Measurements from ENCODE around the gene DNAJC5. TPM values are rescaled to one million over a fixed set of nuclear protein-coding genes. Genes with fewer than 3 reads are reported as not detected.

Gene DNAJC5
- total RNA-seq, 1 experiment from 2014 or later = 45.0 TPM

- POLR2A ChIA-PET = interaction anchor here (1.0 to 1.8 kb wide), 2 partner anchors 11 to 79 kb away, joined by 3 to 7 read pairs; partner anchors contain the start of gene TPD52L2
- intact Hi-C loops (cut with micrococcal nuclease) = no loop called here
- BruUV-seq (replicated peaks) = no TSS peak
- no peaks in the 10 kb centered on the region for H3K27me3 Mint-ChIP-seq (ENCODE audit: insufficient read depth, unreplicated experiment)
- H3K9me3 Mint-ChIP-seq (ENCODE audit: unreplicated experiment) = no peaks in the 10 kb centered on the region
- H3K27ac Mint-ChIP-seq (ENCODE audit: low read depth, unreplicated experiment) = no peak overlapping the region
- CTCF ChIA-PET = no interaction called here
- DNase-seq (ENCODE audit: unreplicated experiment) = no peak
- peaks cover 55% of the 10 kb centered on the region for H3K36me3 Mint-ChIP-seq (ENCODE audit: insufficient read depth, unreplicated experiment)
- peaks cover 6% of the 10 kb centered on the region for H3K4me1 Mint-ChIP-seq (ENCODE audit: insufficient read depth, unreplicated experiment)
- no peak for TF ChIP-seq CTCF (IDR thresholded peaks at IDR 0.05; ENCODE audit: unreplicated experiment)
- no peak overlapping the region for H3K4me3 Mint-ChIP-seq (ENCODE audit: unreplicated experiment)
Observed at GRCh38 chr20:63944078-63944941, 49.4 kb downstream of the DNAJC5 start.

GRCh38 chr20:63945031-63945658 lies 50.2 kb downstream of the DNAJC5 start:
- BruUV-seq (replicated peaks) = no TSS peak
- intact Hi-C loops (cut with micrococcal nuclease) = no loop called here
- ChIA-PET CTCF (interaction anchor here (0.6 kb wide), 1 partner anchor 635 kb away, joined by 3 read pairs; no protein-coding TSS in a partner anchor), POLR2A (interaction anchor here (1.0 kb wide), 1 partner anchor 10 kb away, joined by 4 read pairs; no protein-coding TSS in a partner anchor)
- peaks cover 57% of the 10 kb centered on the region for H3K36me3 Mint-ChIP-seq (ENCODE audit: insufficient read depth, unreplicated experiment)
- H3K27me3 Mint-ChIP-seq (ENCODE audit: insufficient read depth, unreplicated experiment) = no peaks in the 10 kb centered on the region
- no peak overlapping the region for H3K27ac Mint-ChIP-seq (ENCODE audit: low read depth, unreplicated experiment)
- no peaks in the 10 kb centered on the region for H3K9me3 Mint-ChIP-seq (ENCODE audit: unreplicated experiment)
- peaks cover 10% of the 10 kb centered on the region for H3K4me1 Mint-ChIP-seq (ENCODE audit: insufficient read depth, unreplicated experiment)
- H3K4me3 Mint-ChIP-seq (ENCODE audit: unreplicated experiment) = no peak overlapping the region
- no peak for TF ChIP-seq CTCF (IDR thresholded peaks at IDR 0.05; ENCODE audit: unreplicated experiment)
- no peak for DNase-seq (ENCODE audit: unreplicated experiment)

- POLR2A ChIA-PET = interaction anchor here (0.6 to 1.0 kb wide), 4 partner anchors 9 to 130 kb away, joined by 3 to 4 read pairs (median 3); no protein-coding TSS in a partner anchor
- H3K4me1 Mint-ChIP-seq (ENCODE audit: insufficient read depth, unreplicated experiment) = peaks cover 10% of the 10 kb centered on the region
- CTCF ChIA-PET = interaction anchor here (0.6 kb wide), 1 partner anchor 636 kb away, joined by 3 read pairs; no protein-coding TSS in a partner anchor
- DNase-seq (ENCODE audit: unreplicated experiment) = no peak
- intact Hi-C loops (cut with micrococcal nuclease) = no loop called here
- no peak for TF ChIP-seq CTCF (IDR thresholded peaks at IDR 0.05; ENCODE audit: unreplicated experiment)
- no peaks in the 10 kb centered on the region for H3K9me3 Mint-ChIP-seq (ENCODE audit: unreplicated experiment)
- peaks cover 57% of the 10 kb centered on the region for H3K36me3 Mint-ChIP-seq (ENCODE audit: insufficient read depth, unreplicated experiment)
- no peak overlapping the region for H3K27ac Mint-ChIP-seq (ENCODE audit: low read depth, unreplicated experiment)
- H3K4me3 Mint-ChIP-seq (ENCODE audit: unreplicated experiment) = no peak overlapping the region
- no TSS peak for BruUV-seq (replicated peaks)
- no peaks in the 10 kb centered on the region for H3K27me3 Mint-ChIP-seq (ENCODE audit: insufficient read depth, unreplicated experiment)
Observed at GRCh38 chr20:63945921-63946920, 51.3 kb downstream of the DNAJC5 start.

All from MCF 10A (cell line).